ENCODE data around the gene TBC1D20. TPM values are rescaled to one million over a fixed set of nuclear protein-coding genes. Genes with fewer than 3 reads are reported as not detected.

Gene TBC1D20
- total and polyA plus RNA-seq, 4 donors, result 15.7 to 42.4 (median 27.2) TPM

DNA sequence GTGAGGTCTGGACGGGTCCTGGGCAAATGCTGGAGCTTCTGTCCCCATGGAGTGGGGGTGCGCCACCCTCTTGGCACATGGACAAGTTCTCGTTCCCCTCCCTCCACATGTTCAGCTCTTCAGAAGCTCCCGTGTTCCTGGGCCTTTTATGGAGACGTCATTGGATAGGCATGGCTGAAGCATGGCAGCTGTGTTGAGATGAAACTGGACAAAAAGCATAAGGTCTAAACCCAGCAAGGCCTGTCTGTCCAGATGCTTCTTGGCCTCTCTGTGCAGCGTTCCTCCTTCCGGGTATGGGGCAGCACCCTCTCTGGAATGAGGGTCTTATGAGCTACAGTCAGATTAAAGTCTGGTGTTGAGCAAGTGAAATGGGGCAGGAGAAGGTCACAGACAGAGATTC, 26.8 kb downstream of the TBC1D20 start:
- Histone ChIP-seq H3K36me3 (ENCODE audit: control insufficient read depth in 4 of 4, insufficient read depth in 4 of 4, low read length in 4 of 4) (peaks cover 21 to 56% (median 54%) of the 10 kb centered on the region in 4 donors), H3K27me3 (ENCODE audit: control insufficient read depth in 3 of 3, insufficient read depth in 3 of 3, low read length in 2 of 3) (no peaks in the 10 kb centered on the region), H3K27ac (ENCODE audit: low read depth in 1 of 2, low read length in 1 of 2) (peak overlapping the region in 1 of 2 donors; percentile 4), H3K9me3 (ENCODE audit: control insufficient read depth in 4 of 4, insufficient read depth in 3 of 4, low read length in 3 of 4) (no peaks in the 10 kb centered on the region), H3K4me1 (ENCODE audit: control insufficient read depth in 5 of 5, insufficient read depth in 5 of 5, low read length in 5 of 5) (peaks cover 0 to 7% (median 0%) of the 10 kb centered on the region in 5 donors), H3K9ac (ENCODE audit: insufficient read depth in 1 of 2, low read length in 2 of 2) (no peak overlapping the region), H3K4me3 (no peak overlapping the region)
- WGBS, 2 donors, result 78 to 82% methylated on average over 7 of the region's 7 CpGs
- TF ChIP-seq, protein P1, sequence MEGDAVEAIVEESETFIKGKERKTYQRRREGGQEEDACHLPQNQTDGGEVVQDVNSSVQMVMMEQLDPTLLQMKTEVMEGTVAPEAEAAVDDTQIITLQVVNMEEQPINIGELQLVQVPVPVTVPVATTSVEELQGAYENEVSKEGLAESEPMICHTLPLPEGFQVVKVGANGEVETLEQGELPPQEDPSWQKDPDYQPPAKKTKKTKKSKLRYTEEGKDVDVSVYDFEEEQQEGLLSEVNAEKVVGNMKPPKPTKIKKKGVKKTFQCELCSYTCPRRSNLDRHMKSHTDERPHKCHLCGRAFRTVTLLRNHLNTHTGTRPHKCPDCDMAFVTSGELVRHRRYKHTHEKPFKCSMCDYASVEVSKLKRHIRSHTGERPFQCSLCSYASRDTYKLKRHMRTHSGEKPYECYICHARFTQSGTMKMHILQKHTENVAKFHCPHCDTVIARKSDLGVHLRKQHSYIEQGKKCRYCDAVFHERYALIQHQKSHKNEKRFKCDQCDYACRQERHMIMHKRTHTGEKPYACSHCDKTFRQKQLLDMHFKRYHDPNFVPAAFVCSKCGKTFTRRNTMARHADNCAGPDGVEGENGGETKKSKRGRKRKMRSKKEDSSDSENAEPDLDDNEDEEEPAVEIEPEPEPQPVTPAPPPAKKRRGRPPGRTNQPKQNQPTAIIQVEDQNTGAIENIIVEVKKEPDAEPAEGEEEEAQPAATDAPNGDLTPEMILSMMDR (IDR thresholded peaks at IDR 0.05; ENCODE audit: control extremely low read depth, extremely low read depth), result no peak
- ATAC-seq (ENCODE audit: insufficient read depth, low FRiP score) (no peak), DNase-seq (no peak)

DNA sequence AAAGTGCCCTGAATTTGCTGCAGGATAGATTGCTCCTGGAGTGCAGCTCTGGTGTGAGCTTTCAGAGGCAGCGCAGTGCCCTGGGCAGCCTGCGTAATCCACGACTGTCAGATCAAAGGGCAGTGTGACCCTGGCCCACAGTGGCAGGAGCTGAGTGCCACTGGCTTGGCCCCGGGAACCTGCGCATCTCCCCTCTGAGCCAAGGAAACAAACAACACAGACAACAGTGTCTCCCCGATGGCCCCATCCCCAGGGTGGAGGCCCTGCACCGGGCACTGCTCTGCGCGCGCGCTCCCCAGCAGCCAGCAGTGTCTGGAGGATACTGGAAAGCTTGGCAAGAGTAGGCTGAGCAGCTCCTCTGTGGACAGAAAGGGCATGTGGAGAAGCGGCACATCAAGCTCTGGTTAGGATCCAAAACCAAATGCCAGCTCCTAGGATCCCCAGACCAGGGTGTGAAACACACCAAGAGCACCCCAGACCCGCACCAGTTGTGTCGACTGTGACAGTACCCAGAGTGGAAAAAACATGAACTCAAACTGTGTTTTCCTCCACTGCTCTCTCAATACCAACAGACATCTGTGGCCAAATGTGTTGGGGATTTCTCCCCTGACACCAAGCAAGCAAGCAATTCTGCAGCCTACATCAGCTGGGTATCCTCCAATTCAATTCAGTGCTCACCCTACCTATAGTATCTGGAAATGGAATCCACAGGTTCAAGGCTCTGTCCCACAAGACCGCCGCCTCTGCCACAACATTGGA, 27.5 kb downstream of the TBC1D20 start:
- Histone ChIP-seq H3K9me3 (ENCODE audit: control insufficient read depth in 4 of 4, insufficient read depth in 3 of 4, low read length in 3 of 4) (no peaks in the 10 kb centered on the region), H3K4me1 (ENCODE audit: control insufficient read depth in 5 of 5, insufficient read depth in 5 of 5, low read length in 5 of 5) (peaks cover 0 to 7% (median 0%) of the 10 kb centered on the region in 5 donors), H3K27ac (ENCODE audit: low read depth in 1 of 2, low read length in 1 of 2) (no peak overlapping the region), H3K9ac (ENCODE audit: insufficient read depth in 1 of 2, low read length in 2 of 2) (no peak overlapping the region), H3K36me3 (ENCODE audit: control insufficient read depth in 4 of 4, insufficient read depth in 4 of 4, low read length in 4 of 4) (peaks cover 14 to 54% (median 53%) of the 10 kb centered on the region in 4 donors), H3K27me3 (ENCODE audit: control insufficient read depth in 3 of 3, insufficient read depth in 3 of 3, low read length in 2 of 3) (no peaks in the 10 kb centered on the region), H3K4me3 (no peak overlapping the region)
- 93 to 94% methylated on average over 16 of the region's 16 CpGs for WGBS, 2 donors
- TF ChIP-seq, protein P1 (IDR thresholded peaks at IDR 0.05; ENCODE audit: control extremely low read depth, extremely low read depth), result no peak
- ATAC-seq (ENCODE audit: insufficient read depth, low FRiP score) (no peak), DNase-seq (no peak)

DNA sequence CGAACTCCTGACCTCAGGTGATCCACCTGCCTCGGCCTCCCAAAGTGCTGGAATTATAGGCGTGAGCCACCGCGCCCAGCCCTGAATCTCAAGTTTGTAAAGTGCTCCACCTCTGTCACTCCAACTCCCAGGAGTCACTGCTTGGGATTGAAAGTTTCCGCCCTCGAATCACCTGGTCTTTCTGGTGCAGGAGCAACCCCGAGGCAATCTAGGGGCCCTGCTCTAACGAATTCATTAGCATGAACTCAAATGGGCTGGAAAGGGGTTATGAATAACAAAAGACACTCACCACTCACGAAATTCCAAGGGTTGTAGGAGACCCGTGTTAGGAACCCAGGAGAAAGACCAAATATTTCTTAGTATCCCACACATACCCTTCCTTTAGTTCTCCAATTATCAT, 28.1 kb downstream of the TBC1D20 start:
- 85 to 92% methylated on average over 10 to 11 of the region's 11 CpGs for WGBS, 2 donors
- no peaks in the 10 kb centered on the region for H3K27me3 ChIP-seq (ENCODE audit: control insufficient read depth in 3 of 3, insufficient read depth in 3 of 3, low read length in 2 of 3)
- no peak overlapping the region for H3K27ac ChIP-seq (ENCODE audit: low read depth in 1 of 2, low read length in 1 of 2)
- H3K4me3 ChIP-seq, result no peak overlapping the region
- H3K9ac ChIP-seq (ENCODE audit: insufficient read depth in 1 of 2, low read length in 2 of 2), result no peak overlapping the region
- H3K9me3 ChIP-seq (ENCODE audit: control insufficient read depth in 4 of 4, insufficient read depth in 3 of 4, low read length in 3 of 4), result no peaks in the 10 kb centered on the region
- H3K4me1 ChIP-seq (ENCODE audit: control insufficient read depth in 5 of 5, insufficient read depth in 5 of 5, low read length in 5 of 5), result peaks cover 0 to 6% (median 0%) of the 10 kb centered on the region in 5 donors
- H3K36me3 ChIP-seq (ENCODE audit: control insufficient read depth in 4 of 4, insufficient read depth in 4 of 4, low read length in 4 of 4), result peaks cover 8 to 52% (median 47%) of the 10 kb centered on the region in 4 donors
- no peak for ATAC-seq (ENCODE audit: insufficient read depth, low FRiP score)
- no peak for DNase-seq
- TF ChIP-seq, protein P1 (IDR thresholded peaks at IDR 0.05; ENCODE audit: control extremely low read depth, extremely low read depth), result no peak

All from lung (tissue), 12 donors.